Measurements from ENCODE around the gene WNT10A.

The WNT10A gene

GRCh38 chr2:218878926-218879761, 1.5 kb upstream of the WNT10A start:
- DNase-seq: no peak

GRCh38 chr2:218879776-218880101, 913 bp upstream of the WNT10A start:
- DNase-seq: no peak

GRCh38 chr2:218880859-218881594, 375 bp downstream of the WNT10A start:
- DNase-seq: no peak

GRCh38 chr2:218881744-218882460, 1.2 kb downstream of the WNT10A start:
- DNase-seq: no peak

GRCh38 chr2:218882461-218882816, 1.8 kb downstream of the WNT10A start:
- no peak for DNase-seq

- no peak for DNase-seq
These were observed 2.3 kb downstream of the WNT10A start for GRCh38 chr2:218882866-218883366.

GRCh38 chr2:218883491-218884490, 3.1 kb downstream of the WNT10A start:
- peak; percentile 52 for DNase-seq

GRCh38 chr2:218884519-218884918, 3.9 kb downstream of the WNT10A start:
- DNase-seq: no peak

GRCh38 chr2:218885981-218886947, 5.6 kb downstream of the WNT10A start:
- DNase-seq: no peak

- DNase-seq: no peak
These were observed 6.4 kb downstream of the WNT10A start for GRCh38 chr2:218887079-218887478.

GRCh38 chr2:218888341-218888740, 7.7 kb downstream of the WNT10A start:
- no peak for DNase-seq

GRCh38 chr2:218889937-218890336, 9.3 kb downstream of the WNT10A start:
- peak; percentile 1 for DNase-seq

- DNase-seq: no peak
These were observed 9.7 kb downstream of the WNT10A start for GRCh38 chr2:218890369-218890768.

GRCh38 chr2:218891275-218892135, 10.9 kb downstream of the WNT10A start:
- no peak for DNase-seq

GRCh38 chr2:218892693-218893348, 12.2 kb downstream of the WNT10A start:
- DNase-seq: peak; percentile 87

GRCh38 chr2:218893349-218894150, 12.9 kb downstream of the WNT10A start:
- DNase-seq: peak; percentile 59

- DNase-seq: no peak
These were observed 13.7 kb downstream of the WNT10A start for GRCh38 chr2:218894151-218894879.

GRCh38 chr2:218894880-218895157, 14.2 kb downstream of the WNT10A start:
- DNase-seq: no peak
